ENCODE data around the gene SMR3B.

- TF ChIP-seq POLR2A (IDR thresholded peaks at IDR 0.05) (no peak), CTCF (IDR thresholded peaks at IDR 0.05) (no peak)
Observed at GRCh38 chr4:70399319-70399718, 16.4 kb downstream of the SMR3B start.
